Fibroblast of lung (primary cell): ENCODE data around the gene INPP4A. TPM values are rescaled to one million over a fixed set of nuclear protein-coding genes. Genes with fewer than 3 reads are reported as not detected.

Experiments used
- DNase-seq, 2 donors: peaks; one replicate each; pipeline versions ENCODE4 v3.0.0 to v3.0.0-alpha.2; 2010; ENCODE audit warnings: low read depth in 2 of 2
- H2AFZ ChIP-seq: 2 replicates; pipeline ENCODE4 v1.5.1; 2012; ENCODE audit warnings: low read length, control low read depth, inconsistent platforms
- H3K27ac ChIP-seq: 2 replicates; pipeline ENCODE4 v1.5.1; 2011; ENCODE audit warnings: low read length, control low read depth; ENCODE audit not compliant: insufficient read depth
- H3K27me3 ChIP-seq: 2 replicates; pipeline ENCODE4 v1.5.1; 2011; ENCODE audit warnings: mild to moderate bottlenecking, low read length; ENCODE audit not compliant: control insufficient read depth, insufficient read depth
- H3K36me3 ChIP-seq: 2 replicates; pipeline ENCODE4 v1.5.1; 2011; ENCODE audit warnings: low read length; ENCODE audit not compliant: control insufficient read depth, insufficient read depth
- H3K4me1 ChIP-seq: 2 replicates; pipeline ENCODE4 v1.5.1; 2011; ENCODE audit warnings: low read length; ENCODE audit not compliant: control insufficient read depth, insufficient read depth; ENCODE audit errors: extremely low read depth
- H3K4me2 ChIP-seq: 2 replicates; pipeline ENCODE4 v1.5.1; 2011; ENCODE audit warnings: low read length, control low read depth; ENCODE audit not compliant: insufficient read depth; ENCODE audit errors: extremely low read depth
- H3K4me3 ChIP-seq, 4 experiments: fragments of 200-600 bp in 1 of 4; sonication (generic) in 1 of 4; replicated peaks in 1 of 4; 2 replicates each; pipeline ENCODE4 v1.5.1; 2011 to 2016; ENCODE audit warnings: low read length in 4 of 4, low read depth in 3 of 4, mild to moderate bottlenecking in 3 of 4, control low read depth in 2 of 4, inconsistent platforms in 1 of 4, mixed read lengths in 1 of 4; ENCODE audit not compliant: insufficient read depth in 1 of 4; ENCODE audit errors: control extremely low read depth in 1 of 4
- H3K79me2 ChIP-seq: 2 replicates; pipeline ENCODE4 v1.5.1; 2012; ENCODE audit warnings: mild to moderate bottlenecking, low read length, inconsistent platforms; ENCODE audit not compliant: control insufficient read depth, insufficient read depth
- H3K9ac ChIP-seq: 2 replicates; pipeline ENCODE4 v1.5.1; 2011; ENCODE audit warnings: mild to moderate bottlenecking, low read length, control low read depth; ENCODE audit not compliant: insufficient read depth
- H3K9me3 ChIP-seq: 2 replicates; pipeline ENCODE4 v1.5.1; 2012; ENCODE audit warnings: low read depth, low read length; ENCODE audit not compliant: control insufficient read depth, insufficient read depth
- H4K20me1 ChIP-seq: 2 replicates; pipeline ENCODE4 v1.5.1; 2011; ENCODE audit warnings: low read length; ENCODE audit not compliant: control insufficient read depth, insufficient read depth; ENCODE audit errors: extremely low read depth
- CTCF ChIP-seq, 2 donors: IDR thresholded peaks in 1 of 2; conservative IDR thresholded peaks in 1 of 2; 1 replicate in 1 of 2; 2 replicates in 1 of 2; pipeline ENCODE4 v1.5.1; 2011 to 2012; ENCODE audit warnings: low read length in 2 of 2, control low read depth in 1 of 2, inconsistent platforms in 1 of 2, low read depth in 1 of 2, mild to moderate bottlenecking in 1 of 2
- EZH2 ChIP-seq: IDR thresholded peaks from 2 replicates; pipeline ENCODE4 v1.5.1; 2012; ENCODE audit warnings: low read length, control low read depth, mild to moderate bottlenecking; ENCODE audit errors: missing control alignments
- polyA plus RNA-seq, 2 donors: library from polyadenylated mRNA; depleted of rRNA in 1 of 2; stranded (reverse) in 1 of 2; unstranded in 1 of 2; fragments of >200 nt; gene quantifications; 2 replicates each; pipeline ENCODE4 v1.2.1, GENCODE V29; 2011 to 2012; ENCODE audit warnings: missing spikeins in 1 of 2
- total RNA-seq: library from RNA; depleted of rRNA; stranded (reverse); fragments of >200 nt; gene quantifications from 2 replicates; pipeline ENCODE4 v1.2.1, GENCODE V29; 2014

The INPP4A gene
- total and polyA plus RNA-seq, 2 donors (not counting 1 experiment from before 2014, with no cell fraction given), result 10.2 to 26.1 TPM

- Histone ChIP-seq H3K27me3 (no peaks in the 10 kb centered on the region), H3K79me2 (no peaks in the 10 kb centered on the region), H3K9me3 (no peaks in the 10 kb centered on the region), H4K20me1 (no peaks in the 10 kb centered on the region), H3K9ac (no peak overlapping the region), H2AFZ (no peak overlapping the region), H3K4me3 (no peak overlapping the region), H3K27ac (no peak overlapping the region), H3K36me3 (no peaks in the 10 kb centered on the region), H3K4me2 (no peak overlapping the region), H3K4me1 (no peaks in the 10 kb centered on the region)
- no peak for TF ChIP-seq EZH2
- TF ChIP-seq CTCF (conservative IDR thresholded peaks at IDR 0.05 in 1 of 2, IDR thresholded peaks at IDR 0.05 in 1 of 2; ENCODE audit: low read depth in 1 of 2, low read length in 2 of 2), result no peak
- DNase-seq, result no peak
Observed at GRCh38 chr2:98472961-98473746, 28.5 kb downstream of the INPP4A start.

GRCh38 chr2:98473995-98474780, 29.5 kb downstream of the INPP4A start:
- Histone ChIP-seq H3K36me3 (no peaks in the 10 kb centered on the region), H3K79me2 (no peaks in the 10 kb centered on the region), H3K27me3 (no peaks in the 10 kb centered on the region), H4K20me1 (no peaks in the 10 kb centered on the region), H3K4me2 (no peak overlapping the region), H3K27ac (no peak overlapping the region), H3K4me3 (no peak overlapping the region), H3K4me1 (no peaks in the 10 kb centered on the region), H2AFZ (no peak overlapping the region), H3K9me3 (no peaks in the 10 kb centered on the region), H3K9ac (no peak overlapping the region)
- no peak for DNase-seq
- no peak for TF ChIP-seq EZH2
- TF ChIP-seq CTCF (conservative IDR thresholded peaks at IDR 0.05 in 1 of 2, IDR thresholded peaks at IDR 0.05 in 1 of 2; ENCODE audit: low read depth in 1 of 2, low read length in 2 of 2), result no peak

GRCh38 chr2:98474979-98475632, 30.4 kb downstream of the INPP4A start:
- Histone ChIP-seq H4K20me1 (no peaks in the 10 kb centered on the region), H3K27ac (no peak overlapping the region), H3K4me1 (peaks cover 6% of the 10 kb centered on the region), H3K36me3 (no peaks in the 10 kb centered on the region), H2AFZ (no peak overlapping the region), H3K4me3 (no peak overlapping the region), H3K27me3 (no peaks in the 10 kb centered on the region), H3K4me2 (no peak overlapping the region), H3K79me2 (no peaks in the 10 kb centered on the region), H3K9ac (no peak overlapping the region), H3K9me3 (no peaks in the 10 kb centered on the region)
- TF ChIP-seq CTCF (conservative IDR thresholded peaks at IDR 0.05 in 1 of 2, IDR thresholded peaks at IDR 0.05 in 1 of 2; ENCODE audit: low read depth in 1 of 2, low read length in 2 of 2), result no peak
- no peak for TF ChIP-seq EZH2
- no peak for DNase-seq
